Mesothelial cell of epicardium (in vitro differentiated cells): ENCODE measurements around the gene MICAL2. TPM values are rescaled to one million over a fixed set of nuclear protein-coding genes. Genes with fewer than 3 reads are reported as not detected.

Source experiments
- DNase-seq, 2 experiments: peaks; one replicate each; pipeline ENCODE4 v3.0.0; 2021; ENCODE audit warnings: low spot score in 2 of 2; ENCODE audit not compliant: unreplicated experiment in 2 of 2
- H3K27ac Mint-ChIP-seq: 2 replicates; pipeline ENCODE4 v1.8.0; 2021; ENCODE audit warnings: mixed read lengths
- H3K27me3 Mint-ChIP-seq: 2 replicates; pipeline ENCODE4 v1.8.0; 2021; ENCODE audit warnings: low read depth, mixed read lengths
- H3K36me3 Mint-ChIP-seq: 2 replicates; pipeline ENCODE4 v1.8.0; 2021; ENCODE audit warnings: mixed read lengths
- H3K4me1 Mint-ChIP-seq: 2 replicates; pipeline ENCODE4 v1.8.0; 2021; ENCODE audit warnings: mixed read lengths
- H3K4me3 Mint-ChIP-seq: 2 replicates; pipeline ENCODE4 v1.8.0; 2021; ENCODE audit warnings: mild to moderate bottlenecking, moderate library complexity, mixed read lengths
- H3K9me3 Mint-ChIP-seq: 2 replicates; pipeline ENCODE4 v1.8.0; 2021; ENCODE audit warnings: mixed read lengths
- total RNA-seq: library from RNA; stranded (reverse); gene quantifications from 3 replicates; pipeline ENCODE4 v1.2.1, GENCODE V29; 2021
- TF ChIP-seq, protein P1 (sequence below): fragments of 200-600 bp; sonication (generic); IDR thresholded peaks from one replicate; pipeline ENCODE4 v1.5.0; 2021; ENCODE audit warnings: antibody characterized with exemption; ENCODE audit not compliant: unreplicated experiment

The MICAL2 gene
- total RNA-seq, 1 donor from 2014 or later: 15.0 TPM

DNA sequence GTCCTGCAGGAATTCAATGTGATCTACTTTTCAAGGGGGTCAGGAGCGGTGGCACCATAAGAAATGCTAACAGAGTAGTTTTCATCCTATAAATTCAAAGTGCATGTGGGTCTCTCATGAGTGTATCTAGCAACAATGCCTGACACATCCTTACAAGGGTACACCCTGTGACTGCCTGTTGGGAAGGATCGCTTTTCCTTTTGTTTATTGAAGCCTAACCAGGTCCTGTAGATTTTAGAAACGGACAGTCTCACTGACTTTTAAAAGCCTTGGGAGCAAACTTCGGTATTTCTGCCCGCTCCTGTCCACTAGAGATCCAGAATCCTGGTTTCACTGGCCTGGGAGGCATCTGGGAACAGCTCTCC is 102.4 kb downstream of the MICAL2 start:
- no peaks in the 10 kb centered on the region for H3K27me3 Mint-ChIP-seq
- H3K27ac Mint-ChIP-seq: no peak overlapping the region
- H3K4me1 Mint-ChIP-seq: peaks cover 21% of the 10 kb centered on the region
- H3K4me3 Mint-ChIP-seq: no peak overlapping the region
- H3K36me3 Mint-ChIP-seq: no peaks in the 10 kb centered on the region
- TF ChIP-seq, protein P1, sequence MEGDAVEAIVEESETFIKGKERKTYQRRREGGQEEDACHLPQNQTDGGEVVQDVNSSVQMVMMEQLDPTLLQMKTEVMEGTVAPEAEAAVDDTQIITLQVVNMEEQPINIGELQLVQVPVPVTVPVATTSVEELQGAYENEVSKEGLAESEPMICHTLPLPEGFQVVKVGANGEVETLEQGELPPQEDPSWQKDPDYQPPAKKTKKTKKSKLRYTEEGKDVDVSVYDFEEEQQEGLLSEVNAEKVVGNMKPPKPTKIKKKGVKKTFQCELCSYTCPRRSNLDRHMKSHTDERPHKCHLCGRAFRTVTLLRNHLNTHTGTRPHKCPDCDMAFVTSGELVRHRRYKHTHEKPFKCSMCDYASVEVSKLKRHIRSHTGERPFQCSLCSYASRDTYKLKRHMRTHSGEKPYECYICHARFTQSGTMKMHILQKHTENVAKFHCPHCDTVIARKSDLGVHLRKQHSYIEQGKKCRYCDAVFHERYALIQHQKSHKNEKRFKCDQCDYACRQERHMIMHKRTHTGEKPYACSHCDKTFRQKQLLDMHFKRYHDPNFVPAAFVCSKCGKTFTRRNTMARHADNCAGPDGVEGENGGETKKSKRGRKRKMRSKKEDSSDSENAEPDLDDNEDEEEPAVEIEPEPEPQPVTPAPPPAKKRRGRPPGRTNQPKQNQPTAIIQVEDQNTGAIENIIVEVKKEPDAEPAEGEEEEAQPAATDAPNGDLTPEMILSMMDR: no peak
- no peaks in the 10 kb centered on the region for H3K9me3 Mint-ChIP-seq
- DNase-seq: no peak

DNA sequence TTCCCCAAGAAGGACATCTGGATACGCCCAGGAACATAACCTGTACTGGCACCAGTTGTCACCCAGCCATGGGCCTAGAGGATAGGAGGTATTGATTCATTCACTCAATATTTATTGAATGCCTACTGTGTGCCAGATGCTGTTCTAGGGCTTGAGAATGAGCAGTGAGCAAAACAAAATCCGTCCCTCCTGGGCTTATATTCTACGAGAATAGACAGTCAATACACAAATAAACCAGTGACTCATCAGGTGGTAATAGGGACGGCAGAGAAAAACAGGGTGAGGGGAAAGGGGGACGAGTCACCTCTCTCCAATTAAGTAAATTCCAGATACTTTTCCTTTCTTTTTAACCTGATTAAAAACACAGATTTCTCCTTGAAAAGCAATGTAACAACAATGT is 103.5 kb downstream of the MICAL2 start:
- H3K9me3 Mint-ChIP-seq: no peaks in the 10 kb centered on the region
- no peak overlapping the region for H3K4me3 Mint-ChIP-seq
- H3K36me3 Mint-ChIP-seq: no peaks in the 10 kb centered on the region
- peaks cover 4% of the 10 kb centered on the region for H3K27me3 Mint-ChIP-seq
- TF ChIP-seq, protein P1: no peak
- H3K27ac Mint-ChIP-seq: no peak overlapping the region
- H3K4me1 Mint-ChIP-seq: peaks cover 24% of the 10 kb centered on the region
- no peak for DNase-seq

DNA sequence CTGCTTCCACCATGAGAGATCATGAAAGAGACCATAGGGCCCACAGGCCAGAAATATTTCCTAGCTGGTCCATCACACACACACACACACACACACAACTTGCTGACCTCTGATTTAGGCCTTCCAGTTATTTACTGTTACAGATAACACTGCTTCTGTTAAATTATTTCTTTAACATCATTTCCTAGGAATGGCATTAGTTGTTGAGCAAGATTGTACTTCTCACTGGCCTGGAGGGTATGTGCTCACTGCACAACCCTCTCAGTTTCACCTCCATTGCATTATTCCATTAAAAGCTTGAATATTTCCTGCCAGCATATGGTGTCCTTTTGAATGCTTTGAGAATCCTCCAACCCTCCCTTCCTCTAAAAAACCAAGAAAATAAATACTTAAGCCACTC is 104.4 kb downstream of the MICAL2 start:
- Mint-ChIP-seq H3K27ac (no peak overlapping the region), H3K9me3 (no peaks in the 10 kb centered on the region), H3K36me3 (no peaks in the 10 kb centered on the region), H3K27me3 (peaks cover 4% of the 10 kb centered on the region), H3K4me3 (no peak overlapping the region), H3K4me1 (peaks cover 20% of the 10 kb centered on the region)
- TF ChIP-seq, protein P1: no peak
- DNase-seq: no peak

DNA sequence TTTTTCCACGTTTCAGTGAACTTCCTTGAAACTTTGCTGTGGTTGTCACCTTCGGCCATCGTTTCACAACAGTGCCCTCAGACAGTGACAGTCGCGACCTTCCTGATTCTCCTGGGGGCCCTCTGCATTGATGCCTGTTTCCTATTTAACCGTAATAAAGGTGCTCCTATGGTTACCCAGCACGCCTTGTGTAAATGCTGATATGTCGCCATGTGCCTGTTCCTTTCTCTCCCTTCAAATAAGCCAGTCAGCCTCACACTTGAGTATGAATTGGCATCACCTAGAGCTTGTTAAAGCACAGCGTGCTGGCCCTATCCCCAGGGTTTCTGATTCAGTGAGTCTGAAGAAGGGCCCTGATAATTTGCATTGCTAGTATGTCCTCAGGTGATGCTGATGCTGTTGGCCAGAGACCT is 104.8 kb downstream of the MICAL2 start:
- H3K9me3 Mint-ChIP-seq: no peaks in the 10 kb centered on the region
- no peak overlapping the region for H3K4me3 Mint-ChIP-seq
- peaks cover 4% of the 10 kb centered on the region for H3K27me3 Mint-ChIP-seq
- H3K27ac Mint-ChIP-seq: no peak overlapping the region
- TF ChIP-seq, protein P1: no peak
- H3K4me1 Mint-ChIP-seq: peaks cover 20% of the 10 kb centered on the region
- H3K36me3 Mint-ChIP-seq: no peaks in the 10 kb centered on the region
- DNase-seq: no peak

DNA sequence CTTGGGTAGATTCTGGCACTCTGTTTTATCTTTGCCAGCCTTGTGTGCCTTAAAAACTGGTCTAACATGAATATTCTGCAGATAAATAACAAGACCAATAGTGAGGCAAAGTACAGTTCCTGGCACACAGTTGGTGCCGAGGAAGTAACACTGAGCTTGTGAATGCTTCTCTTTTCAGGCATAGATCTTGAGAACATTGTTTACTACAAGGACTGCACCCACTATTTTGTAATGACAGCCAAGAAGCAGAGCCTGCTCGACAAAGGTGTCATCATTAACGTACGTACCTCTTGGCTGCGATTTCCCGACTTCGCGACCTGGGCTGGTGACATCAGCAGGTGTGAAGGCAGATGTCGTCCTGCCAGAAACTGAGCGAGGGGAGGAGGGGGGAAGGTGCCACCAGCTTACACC is 105.7 kb downstream of the MICAL2 start:
- H3K9me3 Mint-ChIP-seq: no peaks in the 10 kb centered on the region
- peaks cover 20% of the 10 kb centered on the region for H3K4me1 Mint-ChIP-seq
- TF ChIP-seq, protein P1: no peak
- H3K27ac Mint-ChIP-seq: no peak overlapping the region
- H3K4me3 Mint-ChIP-seq: no peak overlapping the region
- H3K27me3 Mint-ChIP-seq: peaks cover 4% of the 10 kb centered on the region
- no peaks in the 10 kb centered on the region for H3K36me3 Mint-ChIP-seq
- no peak for DNase-seq
